NK-92 (cell line): ENCODE data around the gene DYNLT1.

Experiments
- DNase-seq: peaks from one replicate; lab custom pipeline; 2025; ENCODE audit not compliant: unreplicated experiment; lab: John Stamatoyannopoulos, UW

The DYNLT1 gene

GRCh38 chr6:158604048-158604406, 40.5 kb downstream of the DYNLT1 start:
- no peak for DNase-seq

DNA sequence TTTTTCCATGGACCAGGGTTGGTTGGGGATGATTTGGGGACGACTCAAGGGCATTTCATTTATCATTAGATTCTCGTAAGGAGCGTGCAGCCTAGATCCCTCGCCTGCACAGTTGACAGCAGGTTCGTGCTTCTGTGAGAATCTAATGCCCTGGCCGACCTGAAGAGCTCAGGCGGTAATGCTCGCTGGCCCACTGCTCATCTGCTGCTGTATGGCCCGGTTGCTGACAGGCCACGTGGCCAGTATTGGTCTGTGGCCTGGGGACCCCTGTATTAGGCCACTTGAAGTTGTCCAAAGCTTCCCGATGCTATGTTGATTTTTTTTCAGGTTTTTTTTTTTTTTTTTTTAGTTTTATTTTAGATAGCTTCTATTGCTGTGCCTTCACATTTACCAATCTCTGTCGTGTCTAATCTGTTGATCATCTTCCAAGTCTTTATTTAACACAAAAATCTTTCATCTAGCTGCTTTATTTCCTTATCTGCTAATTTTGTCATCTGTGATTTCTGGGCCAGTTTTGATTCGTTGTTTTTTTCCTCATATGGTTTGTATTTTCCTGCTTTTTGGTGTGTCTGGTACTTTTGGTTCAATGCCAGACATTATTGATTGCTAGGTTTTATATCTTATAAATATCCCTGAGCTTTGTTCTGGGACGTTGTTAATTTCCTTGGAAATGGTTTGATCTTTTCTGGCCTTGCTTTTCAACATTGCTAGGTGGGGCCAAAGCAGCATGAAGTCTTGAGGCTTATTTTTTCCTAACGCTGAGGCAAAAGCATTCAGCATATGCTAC, 41.1 kb downstream of the DYNLT1 start:
- DNase-seq = no peak

DNA sequence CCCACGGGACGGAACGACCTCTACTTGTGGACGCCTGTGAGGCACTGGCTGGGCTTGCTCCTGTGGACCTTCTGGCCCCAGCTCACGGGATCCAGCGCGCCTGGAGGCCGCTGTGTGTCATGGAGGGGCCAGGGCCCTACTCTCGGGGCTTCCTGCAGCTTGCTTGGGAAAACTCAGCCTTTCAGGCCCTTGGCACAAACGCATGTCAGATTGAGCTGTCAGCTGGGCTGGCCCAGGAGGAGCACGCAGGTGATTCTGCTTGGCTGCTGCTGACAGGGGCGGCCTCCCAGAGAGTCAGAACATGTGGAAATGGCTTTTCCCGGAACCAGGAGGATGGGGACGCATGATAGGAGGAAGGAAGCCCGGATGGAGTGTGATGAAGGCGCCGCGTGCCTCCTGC, 44.9 kb downstream of the DYNLT1 start:
- no peak for DNase-seq

DNA sequence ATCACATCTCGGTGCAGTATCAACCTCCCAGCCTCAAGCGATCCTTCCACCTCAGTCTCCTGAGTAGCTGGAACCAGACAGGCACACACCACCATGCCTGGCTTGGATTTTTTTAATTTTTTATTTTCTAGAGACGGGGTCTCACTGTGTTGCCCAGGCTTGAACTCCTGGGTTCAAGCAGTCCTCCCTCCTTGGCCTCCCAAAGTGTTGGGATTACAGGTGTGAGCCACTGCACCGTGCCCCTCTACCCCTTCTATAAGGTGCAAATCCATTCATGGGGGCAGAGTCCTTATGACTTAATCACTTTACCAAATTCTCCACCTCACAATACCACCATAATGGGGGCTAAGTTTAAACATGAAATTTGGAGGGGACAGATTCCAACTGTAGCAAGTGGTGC, 47.0 kb downstream of the DYNLT1 start:
- no peak for DNase-seq

- no peak for DNase-seq
These were observed 47.7 kb downstream of the DYNLT1 start for GRCh38 chr6:158596861-158597260.

- DNase-seq = no peak
These were observed 49.3 kb downstream of the DYNLT1 start for GRCh38 chr6:158595223-158595622.

DNA sequence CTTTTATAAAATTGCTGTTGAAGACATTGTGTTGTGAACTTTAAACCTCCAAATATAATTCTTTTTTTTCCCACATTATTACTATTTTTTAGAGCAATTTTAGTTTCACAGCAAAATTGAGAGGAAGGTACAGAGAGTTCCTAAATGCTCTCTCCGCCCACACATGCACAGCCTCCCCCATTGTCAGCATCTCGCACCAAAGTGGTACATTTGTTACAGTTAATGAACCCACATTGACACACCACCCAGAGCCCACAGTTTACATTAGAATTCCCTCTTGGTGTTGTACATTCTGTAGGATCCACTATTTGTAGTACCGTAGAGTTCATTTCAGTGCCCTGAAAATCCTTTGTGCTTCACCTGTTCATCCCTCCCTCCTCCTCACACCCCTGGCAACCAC, 50.9 kb downstream of the DYNLT1 start:
- DNase-seq = no peak

DNA sequence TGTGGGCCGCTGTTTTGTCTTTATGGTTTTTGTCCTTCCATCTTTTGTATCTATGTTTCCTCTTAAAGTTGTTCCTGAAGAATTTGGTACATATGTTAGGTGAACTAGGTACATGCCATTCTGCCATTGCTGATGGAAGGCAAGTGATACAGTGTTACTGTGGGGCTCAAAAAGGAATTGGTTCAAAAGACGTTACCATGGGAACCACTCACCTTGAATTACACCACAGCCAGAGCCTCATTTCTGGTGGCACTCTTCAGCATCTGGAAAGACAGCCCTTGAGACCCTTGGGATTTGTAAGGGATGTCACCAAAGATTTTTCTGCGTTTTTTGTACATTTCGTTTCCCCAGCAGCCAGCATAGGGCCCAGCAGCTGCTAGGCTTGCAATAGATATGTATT, 52.7 kb downstream of the DYNLT1 start:
- no peak for DNase-seq

DNA sequence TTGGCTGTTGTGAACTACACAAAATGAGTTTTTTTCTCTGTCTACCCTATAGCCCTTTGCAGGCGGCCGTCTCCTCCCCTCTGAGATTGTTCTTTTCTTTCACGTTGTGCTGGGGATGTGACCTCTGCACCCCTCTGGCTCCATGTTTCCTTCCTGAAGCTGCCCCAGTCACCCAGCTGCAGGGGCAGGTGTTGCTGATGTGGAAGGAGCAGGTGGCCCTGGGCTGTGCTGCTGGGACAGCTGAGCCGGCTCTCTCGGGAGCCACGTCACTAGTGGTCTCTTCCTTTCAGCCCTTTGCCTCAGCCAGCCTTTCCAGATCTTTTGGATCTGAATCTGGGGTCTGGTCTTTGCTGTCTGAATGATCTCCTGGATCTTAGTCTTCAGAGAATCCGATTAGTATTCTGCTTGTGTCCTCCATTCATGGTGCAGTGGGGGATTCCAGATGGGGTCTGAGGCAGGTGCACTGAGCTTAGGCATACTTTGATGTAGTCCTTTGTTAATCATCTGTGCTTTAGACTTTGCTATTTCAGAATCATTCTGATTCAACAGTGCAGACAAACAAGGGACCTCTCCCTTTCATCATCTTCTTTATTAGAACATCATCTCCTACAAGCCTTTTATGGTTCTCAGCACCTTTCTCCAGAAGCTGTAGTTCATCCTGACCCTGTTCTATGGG, 53.3 kb downstream of the DYNLT1 start:
- DNase-seq = no peak

- DNase-seq = no peak
These were observed 55.2 kb downstream of the DYNLT1 start for GRCh38 chr6:158589366-158589765.

DNA sequence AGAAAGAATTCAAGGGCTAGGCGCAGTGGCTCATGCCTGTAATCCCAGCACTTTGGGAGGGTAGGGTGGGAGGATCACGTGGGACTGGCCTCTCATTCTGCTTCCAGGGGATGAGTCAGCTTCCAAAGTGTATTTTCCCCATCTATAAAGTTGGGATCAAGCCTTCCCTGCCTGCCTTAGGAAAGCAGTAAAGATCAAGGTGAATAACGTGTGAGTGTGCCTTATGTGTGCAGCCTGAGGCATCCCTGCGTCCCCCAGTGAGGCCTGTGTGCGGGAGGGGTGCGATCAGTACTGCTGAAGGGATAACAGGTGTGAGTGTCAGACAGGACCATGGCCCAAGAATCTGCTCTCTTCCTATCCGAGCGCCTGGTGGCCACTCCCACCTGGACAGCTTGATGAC, 57.9 kb downstream of the DYNLT1 start:
- DNase-seq = no peak
